Measurements from ENCODE around the gene ZKSCAN8.

Gene ZKSCAN8

DNA sequence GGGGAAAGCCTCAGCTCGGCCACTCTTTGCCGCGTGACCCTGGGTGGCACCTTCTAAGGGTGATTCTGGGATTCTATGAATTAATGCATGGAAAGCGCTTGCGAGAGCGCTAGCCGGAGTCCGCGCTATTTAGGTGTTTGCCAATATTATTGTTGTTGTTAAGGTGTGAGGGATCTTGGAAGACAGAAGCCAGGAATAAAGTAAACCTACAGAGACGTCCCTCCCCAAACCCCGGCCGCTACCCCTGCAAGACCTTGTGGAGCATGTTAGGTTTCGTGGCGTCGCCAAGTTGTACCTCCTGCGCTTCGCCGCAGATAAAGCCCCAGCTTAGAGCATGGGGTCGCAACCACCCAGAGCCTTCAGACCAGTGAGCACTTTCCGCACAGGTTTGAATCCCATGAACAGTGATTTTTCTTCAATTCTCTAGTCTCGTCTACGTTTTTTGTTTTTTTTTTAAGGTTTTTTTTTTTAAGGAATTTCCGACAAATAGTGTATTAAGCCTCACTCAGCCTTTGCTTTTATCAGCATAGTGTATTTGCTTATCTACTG lies 66.5 kb downstream of the ZKSCAN8 start:
- peak overlapping the region; percentile 49 to 59 for H3K4me3 ChIP-seq (ENCODE audit: low read depth in 1 of 2, low read length in 2 of 2)
- H3K9me3 ChIP-seq (ENCODE audit: control insufficient read depth in 1 of 2, low read length in 2 of 2) = peaks cover 10 to 12% of the 10 kb centered on the region in 2 donors
- H3K27me3 ChIP-seq (ENCODE audit: low read depth, low read length) = peaks cover 51% of the 10 kb centered on the region
- peaks cover 0 to 8% of the 10 kb centered on the region in 2 donors for H3K4me1 ChIP-seq (ENCODE audit: control insufficient read depth in 1 of 2, insufficient read depth in 2 of 2, low read length in 2 of 2)
- H3K27ac ChIP-seq (ENCODE audit: low read length) = no peak overlapping the region
- no peaks in the 10 kb centered on the region for H3K36me3 ChIP-seq (ENCODE audit: control insufficient read depth in 1 of 2, insufficient read depth in 2 of 2, low read length in 2 of 2)
